Left ventricle myocardium superior (tissue), 1 donor: ENCODE data around the gene LEMD3. TPM values are rescaled to one million over a fixed set of nuclear protein-coding genes. Genes with fewer than 3 reads are reported as not detected.
"Not testable (repeated sequence)": the region's sequence is repeated elsewhere in the genome, so short reads cannot be mapped to it uniquely, and the experiment has no call there.

Source experiments
- ATAC-seq: fragments of 200-7000 bp; cut with Tn5 transposase; one replicate; pipeline ENCODE4 v1.9.1; 2020; ENCODE audit warnings: mild to moderate bottlenecking, moderate library complexity
- DNase-seq: peaks from one replicate; pipeline ENCODE4 v3.0.0-alpha.2; 2020
- intact Hi-C: fragments of 100-400 bp; cut with micrococcal nuclease; formaldehyde crosslinking; loops from one replicate; pipeline ENCODE4 v1.11.0; 2022
- total RNA-seq: library from RNA; stranded (reverse); fragmentation: NEBNext Ultra II Directional; extraction: Animal tissue kit (Norgen Biotek cat#: 25700); gene quantifications from one replicate; pipeline ENCODE4 v1.2.1, GENCODE V29; 2021
- donor health status: DM: no; HTN: yes; CAD: no; lungs with severe emphysema.

Gene LEMD3
- total RNA-seq, 1 donor from 2014 or later = 16.8 TPM

- ATAC-seq (no peak), DNase-seq (no peak)
- intact Hi-C loops = no loop called here
These were observed 100.2 kb downstream of the LEMD3 start for GRCh38 chr12:65269603-65270002.

DNA sequence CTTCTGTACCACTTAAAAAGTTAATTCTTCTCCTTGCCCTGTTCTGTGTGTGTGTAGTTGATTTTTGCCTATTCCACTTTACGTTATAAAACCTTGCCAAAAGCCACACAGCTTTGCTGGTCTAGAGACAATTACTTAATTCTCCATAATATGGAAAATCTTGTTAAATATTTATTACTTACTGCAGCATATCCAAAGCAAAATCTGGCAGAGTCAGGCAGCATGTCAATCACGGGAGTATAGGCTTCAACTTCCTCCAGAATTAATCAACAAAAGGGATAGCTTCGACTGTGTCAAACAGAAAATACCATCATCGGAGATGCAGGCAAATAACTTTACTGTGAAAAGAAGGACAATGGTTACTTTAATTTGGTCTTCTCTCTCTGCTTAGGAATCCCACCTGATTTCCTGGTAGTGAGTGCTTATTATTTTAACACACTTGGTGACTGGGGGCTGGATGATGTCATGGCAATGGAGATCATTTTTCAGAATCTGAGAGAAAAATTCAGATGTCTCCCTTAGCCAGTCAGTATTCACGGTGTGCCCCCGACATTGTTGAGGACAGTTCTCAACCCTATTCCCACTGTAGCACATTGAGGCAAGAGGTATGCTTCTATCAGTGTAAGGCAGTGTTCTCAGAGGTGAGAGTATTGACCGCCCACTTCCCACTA lies 105.4 kb downstream of the LEMD3 start:
- intact Hi-C loops = no loop called here
- no peak for ATAC-seq
- DNase-seq = no peak

- intact Hi-C loops = no loop called here
- ATAC-seq (no peak), DNase-seq (no peak)
These were observed 106.2 kb downstream of the LEMD3 start for GRCh38 chr12:65275627-65276026.

GRCh38 chr12:65276916-65277530 lies 107.6 kb downstream of the LEMD3 start:
- intact Hi-C loops = no loop called here
- DNase-seq = no peak
- ATAC-seq = no peak

- intact Hi-C loops = no loop called here
- ATAC-seq = peak; percentile 8
- DNase-seq = no peak
These were observed 108.7 kb downstream of the LEMD3 start for GRCh38 chr12:65277994-65278575.

GRCh38 chr12:65278576-65279368 lies 109.4 kb downstream of the LEMD3 start, which contains the start of gene MSRB3:
TSS of gene MSRB3 (plus strand) at chr12:65278683. CDS start at chr12:65308580, 29,897 bp downstream.
- intact Hi-C loops = no loop called here
- ATAC-seq = peak; percentile 97

GRCh38 chr12:65279369-65280112 lies 110.2 kb downstream of the LEMD3 start:
- DNase-seq = no peak
- ATAC-seq = peak; percentile 85
- intact Hi-C loops = no loop called here

More at GRCh38 chr12:65278576-65279368, 109.4 kb downstream of the LEMD3 start, which contains the start of gene MSRB3:
- peak; percentile 88 for DNase-seq

GRCh38 chr12:65280306-65280705 lies 110.9 kb downstream of the LEMD3 start:
- ATAC-seq (no peak), DNase-seq (no peak)
- intact Hi-C loops = no loop called here

DNA sequence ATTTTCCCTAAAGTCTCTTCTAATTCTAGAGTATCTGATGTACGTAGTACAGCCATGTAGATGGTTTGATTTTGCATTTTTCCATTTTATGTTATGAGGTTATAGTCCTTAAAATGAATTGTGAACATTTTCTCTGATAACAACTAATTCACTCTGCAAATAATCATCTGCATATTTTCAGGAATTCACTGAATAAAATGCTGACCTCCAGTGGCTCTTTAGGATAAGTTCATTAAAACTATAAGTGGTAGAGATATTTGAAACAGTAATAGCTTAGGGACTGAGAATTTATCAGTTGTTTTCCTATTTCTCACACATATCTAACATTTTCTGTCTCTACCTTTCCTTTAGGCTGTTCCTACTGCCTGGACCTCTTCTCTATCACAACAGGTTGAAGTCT lies 113.5 kb downstream of the LEMD3 start:
- intact Hi-C loops = no loop called here
- ATAC-seq (no peak), DNase-seq (no peak)

GRCh38 chr12:65285532-65285931 lies 116.1 kb downstream of the LEMD3 start:
- DNase-seq, ATAC-seq, intact Hi-C loops: not testable (repeated sequence)

DNA sequence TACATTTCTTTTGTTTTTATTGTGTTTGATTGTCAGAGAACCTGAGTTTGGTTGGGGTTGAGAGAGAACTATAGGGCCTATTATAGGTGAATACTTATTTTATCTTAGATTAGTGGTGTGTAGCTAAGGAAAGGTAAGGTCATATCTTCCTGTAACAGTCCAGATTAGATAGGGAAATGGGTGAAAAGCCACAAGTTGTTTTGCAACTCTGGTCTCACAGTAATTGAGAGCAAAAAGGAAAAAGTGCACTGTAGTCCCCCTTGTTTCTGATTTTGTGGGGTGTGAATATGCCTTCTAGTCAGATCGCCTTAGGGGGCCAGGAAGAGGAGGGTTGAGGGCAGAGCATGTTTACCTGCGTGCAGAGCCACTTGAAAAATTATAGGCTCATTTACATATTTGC lies 118.0 kb downstream of the LEMD3 start:
- intact Hi-C loops = no loop called here
- no peak for DNase-seq
- ATAC-seq = no peak

- ATAC-seq (no peak), DNase-seq (no peak)
- intact Hi-C loops = no loop called here
These were observed 122.9 kb downstream of the LEMD3 start for GRCh38 chr12:65292241-65292640.

DNA sequence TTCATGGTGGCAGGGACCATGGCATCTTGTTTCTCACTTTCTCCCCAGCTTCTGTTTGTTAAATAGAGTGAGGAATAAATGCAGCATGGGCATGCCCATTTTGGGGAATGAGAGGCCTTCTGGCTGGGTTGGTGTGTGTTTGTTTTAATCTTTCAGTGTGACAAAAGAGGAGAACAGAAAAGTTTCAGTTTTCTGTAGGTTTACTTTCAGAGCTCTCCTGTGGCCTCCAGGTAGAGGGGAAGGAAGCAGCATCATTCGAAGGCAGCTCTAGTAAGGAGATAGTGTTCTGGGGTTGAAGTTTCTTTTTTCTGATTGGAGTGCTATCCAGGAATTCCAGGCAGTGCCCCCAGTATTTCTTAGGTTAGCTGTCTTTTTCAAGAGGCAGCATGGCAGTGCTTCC lies 124.4 kb downstream of the LEMD3 start:
- DNase-seq = no peak
- intact Hi-C loops = no loop called here
- no peak for ATAC-seq

GRCh38 chr12:65294641-65295262 lies 125.4 kb downstream of the LEMD3 start:
- DNase-seq (no peak), ATAC-seq (peak; percentile 57)
- intact Hi-C loops = no loop called here

GRCh38 chr12:65296508-65297265 lies 127.3 kb downstream of the LEMD3 start:
- intact Hi-C loops = no loop called here
- DNase-seq (no peak), ATAC-seq (no peak)
